GM06990 (cell line): ENCODE data around the gene TMEM125.

ENCODE experiments used
- DNase-seq: peaks from one replicate; pipeline ENCODE4 v3.0.0-alpha.2; 2011; ENCODE audit not compliant: insufficient read length; ENCODE audit errors: extremely low read depth
- H3K27me3 ChIP-seq: replicated peaks from 2 replicates; pipeline ENCODE4 v1.6.0; 2011; ENCODE audit warnings: low read length; ENCODE audit not compliant: control insufficient read depth, insufficient read depth
- H3K36me3 ChIP-seq: 2 replicates; pipeline ENCODE4 v1.5.1; 2011; ENCODE audit warnings: low read length; ENCODE audit not compliant: control insufficient read depth, insufficient read depth
- H3K4me3 ChIP-seq: replicated peaks from 2 replicates; pipeline ENCODE4 v1.5.1; 2011; ENCODE audit warnings: low read depth, mild to moderate bottlenecking, control low read depth, low read length
- TF ChIP-seq, protein P1 (sequence below): IDR thresholded peaks from 2 replicates; pipeline ENCODE4 v1.5.1; 2011; ENCODE audit warnings: low read length, control low read depth, mild to moderate bottlenecking, inconsistent platforms; ENCODE audit not compliant: insufficient read depth, poor library complexity, severe bottlenecking

The TMEM125 gene

GRCh38 chr1:43267291-43267805, 2.4 kb upstream of the TMEM125 start:
- DNase-seq: no peak
- no peak overlapping the region for H3K4me3 ChIP-seq
- H3K27me3 ChIP-seq: no peaks in the 10 kb centered on the region; the same call in 1 of the 2 replicates
- H3K36me3 ChIP-seq: no peaks in the 10 kb centered on the region
- TF ChIP-seq, protein P1, sequence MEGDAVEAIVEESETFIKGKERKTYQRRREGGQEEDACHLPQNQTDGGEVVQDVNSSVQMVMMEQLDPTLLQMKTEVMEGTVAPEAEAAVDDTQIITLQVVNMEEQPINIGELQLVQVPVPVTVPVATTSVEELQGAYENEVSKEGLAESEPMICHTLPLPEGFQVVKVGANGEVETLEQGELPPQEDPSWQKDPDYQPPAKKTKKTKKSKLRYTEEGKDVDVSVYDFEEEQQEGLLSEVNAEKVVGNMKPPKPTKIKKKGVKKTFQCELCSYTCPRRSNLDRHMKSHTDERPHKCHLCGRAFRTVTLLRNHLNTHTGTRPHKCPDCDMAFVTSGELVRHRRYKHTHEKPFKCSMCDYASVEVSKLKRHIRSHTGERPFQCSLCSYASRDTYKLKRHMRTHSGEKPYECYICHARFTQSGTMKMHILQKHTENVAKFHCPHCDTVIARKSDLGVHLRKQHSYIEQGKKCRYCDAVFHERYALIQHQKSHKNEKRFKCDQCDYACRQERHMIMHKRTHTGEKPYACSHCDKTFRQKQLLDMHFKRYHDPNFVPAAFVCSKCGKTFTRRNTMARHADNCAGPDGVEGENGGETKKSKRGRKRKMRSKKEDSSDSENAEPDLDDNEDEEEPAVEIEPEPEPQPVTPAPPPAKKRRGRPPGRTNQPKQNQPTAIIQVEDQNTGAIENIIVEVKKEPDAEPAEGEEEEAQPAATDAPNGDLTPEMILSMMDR: no peak

GRCh38 chr1:43267818-43268425, 1.9 kb upstream of the TMEM125 start:
- no peaks in the 10 kb centered on the region; the same call in 1 of the 2 replicates for H3K27me3 ChIP-seq
- TF ChIP-seq, protein P1: no peak
- H3K36me3 ChIP-seq: no peaks in the 10 kb centered on the region
- DNase-seq: no peak
- no peak overlapping the region for H3K4me3 ChIP-seq

DNA sequence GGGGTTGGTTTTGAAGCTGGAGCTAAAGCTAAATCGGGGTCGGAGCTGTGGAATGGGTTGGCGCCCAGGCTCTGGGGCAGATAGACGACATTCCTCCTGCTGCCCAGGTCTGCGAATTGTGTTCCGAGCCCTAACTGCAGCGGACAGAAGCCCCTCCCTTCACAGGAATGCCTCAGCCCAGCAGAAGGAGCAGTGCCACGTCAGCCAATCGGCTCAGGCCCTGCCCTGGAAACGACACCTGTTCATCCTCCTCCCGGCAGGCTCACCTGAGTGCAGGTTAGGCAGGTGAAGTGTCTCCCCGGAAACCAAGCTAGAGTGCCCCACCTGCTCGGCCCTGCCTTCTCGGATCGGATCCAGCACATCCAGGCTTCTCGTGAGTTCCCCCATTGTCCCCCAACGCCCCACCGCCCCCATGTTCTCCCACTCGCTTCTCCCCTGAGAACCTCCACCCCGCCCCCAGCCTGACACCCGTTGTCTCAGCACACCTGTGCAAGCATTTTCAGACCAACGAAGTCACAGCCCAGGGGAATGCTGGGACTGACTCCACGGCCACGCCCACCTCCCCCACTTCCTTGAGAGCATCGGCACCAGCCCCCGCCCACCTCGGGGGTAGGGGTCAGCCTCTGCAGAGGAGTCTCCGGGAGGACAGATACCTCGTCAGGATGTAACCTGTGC, 775 bp downstream of the TMEM125 start:
- TF ChIP-seq, protein P1: no peak
- DNase-seq: no peak
- H3K4me3 ChIP-seq: peak overlapping the region; percentile 3; the same call in 1 of the 2 replicates
- H3K27me3 ChIP-seq: no peaks in the 10 kb centered on the region; the same call in 1 of the 2 replicates
- H3K36me3 ChIP-seq: no peaks in the 10 kb centered on the region

DNA sequence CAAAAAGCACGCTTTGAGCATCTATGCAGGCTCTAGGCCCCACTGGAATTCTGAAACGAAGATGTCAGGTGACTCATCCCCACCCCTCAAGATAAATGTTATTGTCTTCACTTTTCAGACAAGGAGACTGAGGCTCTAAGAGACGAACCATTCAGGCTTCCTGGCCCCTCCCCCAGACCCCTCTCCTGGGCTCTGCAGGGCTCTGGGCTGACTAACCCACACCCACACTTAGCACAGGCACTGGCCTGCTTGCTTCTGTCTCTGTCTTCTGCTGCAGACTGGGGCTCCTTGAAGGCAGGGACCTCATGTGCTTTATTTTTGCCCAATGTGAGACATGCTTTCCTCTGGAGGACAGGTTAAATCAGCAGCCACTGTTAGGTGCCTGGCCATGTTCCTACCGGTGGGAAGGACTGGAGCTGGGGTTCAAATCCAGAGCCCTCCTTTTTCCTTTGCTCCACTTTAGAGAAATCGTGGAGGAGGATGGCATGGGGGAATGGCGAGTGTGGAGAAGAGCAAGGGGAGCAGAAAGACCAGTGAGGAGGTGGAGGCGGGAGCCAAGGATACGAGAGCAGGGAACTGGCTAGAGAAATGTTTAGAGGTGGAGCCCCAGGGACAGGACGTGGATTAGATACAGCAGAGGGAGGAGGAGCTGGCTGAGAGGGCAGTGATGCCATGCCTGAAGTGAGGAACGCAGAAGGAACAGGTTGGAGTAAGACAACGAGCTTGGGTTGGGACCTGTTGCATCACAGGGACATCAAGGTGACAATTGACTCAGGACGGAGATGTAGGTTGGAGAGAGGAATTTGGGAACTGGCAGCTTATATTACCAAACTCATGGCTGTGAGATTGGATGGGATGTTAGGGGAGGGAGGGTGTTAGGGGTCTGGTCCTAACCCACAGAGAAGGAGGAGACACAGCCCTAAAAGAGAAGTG, 1.7 kb downstream of the TMEM125 start:
- TF ChIP-seq, protein P1: no peak
- Histone ChIP-seq H3K4me3 (no peak overlapping the region), H3K27me3 (no peaks in the 10 kb centered on the region; the same call in 1 of the 2 replicates), H3K36me3 (no peaks in the 10 kb centered on the region)
- DNase-seq: no peak

- H3K4me3 ChIP-seq: no peak overlapping the region
- no peaks in the 10 kb centered on the region; the same call in 1 of the 2 replicates for H3K27me3 ChIP-seq
- DNase-seq: no peak
- H3K36me3 ChIP-seq: no peaks in the 10 kb centered on the region
- TF ChIP-seq, protein P1: no peak
Measured at GRCh38 chr1:43272161-43272560, 2.4 kb downstream of the TMEM125 start.
